ENCODE results near the gene ILF2. TPM values are rescaled to one million over a fixed set of nuclear protein-coding genes. Genes with fewer than 3 reads are reported as not detected.
A peak's percentile ranks its signal among the peaks of the same experiment; 100 is the strongest.

The ILF2 gene
- polyA plus RNA-seq, 1 donor (not counting 4 experiments of a cell fraction or from before 2014, with no cell fraction given): 232 TPM

DNA sequence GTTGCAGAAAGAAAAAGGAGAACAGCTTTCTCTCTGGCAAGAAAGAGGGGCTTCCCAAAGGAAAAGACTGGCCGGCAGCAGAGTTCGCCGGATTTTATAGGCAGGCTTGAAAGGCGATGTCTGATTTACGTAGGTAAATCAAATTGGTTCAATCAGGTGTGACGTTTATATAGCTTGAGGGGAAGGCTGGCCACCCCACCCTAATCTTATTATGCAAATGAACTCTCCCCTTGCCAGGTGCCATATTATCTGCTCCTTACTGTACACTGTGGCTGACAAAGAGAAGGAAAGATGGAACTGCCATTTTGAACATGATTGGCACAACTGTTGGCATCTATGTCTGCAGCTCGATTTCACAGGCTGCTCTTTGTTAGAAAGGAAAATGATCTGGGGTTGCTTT is 40.2 kb upstream of the ILF2 start:
- no peak overlapping the region for H3K27ac ChIP-seq (ENCODE audit: control insufficient read depth, insufficient read depth, low read length)
- no peaks in the 10 kb centered on the region for H3K79me2 ChIP-seq (ENCODE audit: control insufficient read depth, insufficient read depth, low read length)
- dilution Hi-C loops (cut with MboI; ENCODE audit: extremely low pct_ligation_motif_present, low sequenced_read_pairs): no loop called here
- peak overlapping the region; percentile 38 for H2AFZ ChIP-seq (ENCODE audit: control insufficient read depth, low read length)
- no peak for FAIRE-seq
- DNase-seq (ENCODE audit: low read depth, low spot score): no peak
- no peaks in the 10 kb centered on the region for H3K4me1 ChIP-seq (ENCODE audit: control insufficient read depth, extremely low read depth, insufficient read depth, low read length)
- no peaks in the 10 kb centered on the region for H3K9me3 ChIP-seq (ENCODE audit: control insufficient read depth, low read depth, low read length)
- peak overlapping the region; percentile 49 for H3K4me2 ChIP-seq (ENCODE audit: control insufficient read depth, extremely low read depth, insufficient read depth, low read depth, low read length)
- H3K36me3 ChIP-seq (ENCODE audit: control insufficient read depth in 2 of 2, extremely low read depth in 1 of 2, insufficient read depth in 2 of 2, low read length in 2 of 2): no peaks in the 10 kb centered on the region
- TF ChIP-seq, protein P1, sequence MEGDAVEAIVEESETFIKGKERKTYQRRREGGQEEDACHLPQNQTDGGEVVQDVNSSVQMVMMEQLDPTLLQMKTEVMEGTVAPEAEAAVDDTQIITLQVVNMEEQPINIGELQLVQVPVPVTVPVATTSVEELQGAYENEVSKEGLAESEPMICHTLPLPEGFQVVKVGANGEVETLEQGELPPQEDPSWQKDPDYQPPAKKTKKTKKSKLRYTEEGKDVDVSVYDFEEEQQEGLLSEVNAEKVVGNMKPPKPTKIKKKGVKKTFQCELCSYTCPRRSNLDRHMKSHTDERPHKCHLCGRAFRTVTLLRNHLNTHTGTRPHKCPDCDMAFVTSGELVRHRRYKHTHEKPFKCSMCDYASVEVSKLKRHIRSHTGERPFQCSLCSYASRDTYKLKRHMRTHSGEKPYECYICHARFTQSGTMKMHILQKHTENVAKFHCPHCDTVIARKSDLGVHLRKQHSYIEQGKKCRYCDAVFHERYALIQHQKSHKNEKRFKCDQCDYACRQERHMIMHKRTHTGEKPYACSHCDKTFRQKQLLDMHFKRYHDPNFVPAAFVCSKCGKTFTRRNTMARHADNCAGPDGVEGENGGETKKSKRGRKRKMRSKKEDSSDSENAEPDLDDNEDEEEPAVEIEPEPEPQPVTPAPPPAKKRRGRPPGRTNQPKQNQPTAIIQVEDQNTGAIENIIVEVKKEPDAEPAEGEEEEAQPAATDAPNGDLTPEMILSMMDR (optimal IDR thresholded peaks at IDR 0.05 in 1 of 3, IDR thresholded peaks at IDR 0.05 in 1 of 3, conservative IDR thresholded peaks at IDR 0.05 in 1 of 3; ENCODE audit: extremely low read depth in 1 of 3, insufficient read depth in 2 of 3, low read length in 3 of 3): no peak
- no peak for TF ChIP-seq EZH2 (IDR thresholded peaks at IDR 0.05; ENCODE audit: low read length)
- H3K27me3 ChIP-seq (ENCODE audit: control insufficient read depth, extremely low read depth, insufficient read depth, low read length): no peaks in the 10 kb centered on the region
- no peak overlapping the region for H3K9ac ChIP-seq (ENCODE audit: control insufficient read depth, extremely low read depth, insufficient read depth, low read length)
- no peaks in the 10 kb centered on the region for H3K9me1 ChIP-seq (ENCODE audit: control insufficient read depth, extremely low read depth, insufficient read depth, low read length)
- H3K4me3 ChIP-seq (ENCODE audit: control insufficient read depth in 2 of 3, extremely low read depth in 1 of 3, insufficient read depth in 2 of 3, low read depth in 1 of 3, low read length in 3 of 3): no peak overlapping the region
- H4K20me1 ChIP-seq (ENCODE audit: control insufficient read depth, extremely low read depth, insufficient read depth, low read length): no peaks in the 10 kb centered on the region

DNA sequence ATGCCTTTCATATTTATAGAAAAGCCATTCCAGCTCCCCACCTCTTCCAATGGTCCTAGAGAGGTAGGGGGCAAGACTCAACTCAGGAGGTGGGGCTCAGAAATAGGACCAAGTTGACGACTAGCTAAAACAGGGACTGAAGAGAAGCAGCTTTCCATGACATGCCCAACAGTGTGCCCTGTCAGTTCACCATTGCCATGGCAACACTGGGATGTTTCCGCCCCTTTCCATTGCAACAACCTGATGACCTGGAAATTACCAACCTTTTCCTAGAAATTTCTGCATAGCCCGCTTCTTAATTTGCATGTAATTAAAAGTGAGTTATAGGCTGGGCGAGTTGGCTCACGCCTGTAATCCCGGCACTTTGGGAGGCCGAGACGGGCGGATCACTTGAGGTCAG is 34.7 kb upstream of the ILF2 start:
- no peak overlapping the region for H3K4me2 ChIP-seq (ENCODE audit: control insufficient read depth, extremely low read depth, insufficient read depth, low read depth, low read length)
- no peaks in the 10 kb centered on the region for H3K9me3 ChIP-seq (ENCODE audit: control insufficient read depth, low read depth, low read length)
- H3K4me3 ChIP-seq (ENCODE audit: control insufficient read depth in 2 of 3, extremely low read depth in 1 of 3, insufficient read depth in 2 of 3, low read depth in 1 of 3, low read length in 3 of 3): no peak overlapping the region
- H3K9ac ChIP-seq (ENCODE audit: control insufficient read depth, extremely low read depth, insufficient read depth, low read length): no peak overlapping the region
- no peaks in the 10 kb centered on the region for H3K79me2 ChIP-seq (ENCODE audit: control insufficient read depth, insufficient read depth, low read length)
- no peaks in the 10 kb centered on the region for H3K9me1 ChIP-seq (ENCODE audit: control insufficient read depth, extremely low read depth, insufficient read depth, low read length)
- no peak overlapping the region for H2AFZ ChIP-seq (ENCODE audit: control insufficient read depth, low read length)
- H3K27ac ChIP-seq (ENCODE audit: control insufficient read depth, insufficient read depth, low read length): no peak overlapping the region
- H4K20me1 ChIP-seq (ENCODE audit: control insufficient read depth, extremely low read depth, insufficient read depth, low read length): no peaks in the 10 kb centered on the region
- no peak for DNase-seq (ENCODE audit: low read depth, low spot score)
- TF ChIP-seq, protein P1 (optimal IDR thresholded peaks at IDR 0.05 in 1 of 3, IDR thresholded peaks at IDR 0.05 in 1 of 3, conservative IDR thresholded peaks at IDR 0.05 in 1 of 3; ENCODE audit: extremely low read depth in 1 of 3, insufficient read depth in 2 of 3, low read length in 3 of 3): no peak
- no peak for TF ChIP-seq EZH2 (IDR thresholded peaks at IDR 0.05; ENCODE audit: low read length)
- no peaks in the 10 kb centered on the region for H3K27me3 ChIP-seq (ENCODE audit: control insufficient read depth, extremely low read depth, insufficient read depth, low read length)
- dilution Hi-C loops (cut with MboI; ENCODE audit: extremely low pct_ligation_motif_present, low sequenced_read_pairs): no loop called here
- no peaks in the 10 kb centered on the region for H3K36me3 ChIP-seq (ENCODE audit: control insufficient read depth in 2 of 2, extremely low read depth in 1 of 2, insufficient read depth in 2 of 2, low read length in 2 of 2)
- no peak for FAIRE-seq
- no peaks in the 10 kb centered on the region for H3K4me1 ChIP-seq (ENCODE audit: control insufficient read depth, extremely low read depth, insufficient read depth, low read length)

Data from keratinocyte (primary cell).